Ramos (cell line): Measurements from ENCODE around the gene DENND4A.

Experiments used
- in situ Hi-C: fragments of 300-500 bp; cut with MboI; formaldehyde crosslinking; loops from one replicate; pipeline ENCODE4 v1.14.3; 2022; ENCODE audit warnings: low sequenced_read_pairs; ENCODE audit not compliant: unreplicated experiment

The DENND4A gene

DNA sequence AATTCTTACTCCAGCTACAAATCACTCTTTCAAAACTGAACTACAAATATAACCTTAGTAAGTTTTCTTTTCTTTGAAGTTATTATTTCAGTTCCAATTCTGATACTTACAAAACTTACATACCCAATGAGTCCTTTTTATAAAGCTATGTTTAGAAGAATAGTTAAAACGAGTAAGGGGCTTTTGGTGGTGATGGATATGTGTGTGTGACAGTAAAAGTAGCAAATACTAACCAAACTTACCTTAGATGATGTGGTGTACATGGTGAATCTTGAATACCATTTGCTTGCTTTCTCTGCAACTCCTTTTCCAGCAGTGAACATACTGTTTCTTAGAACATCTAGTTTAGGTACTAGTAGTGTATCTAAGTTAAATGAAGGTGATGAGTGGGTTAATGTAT, 101.9 kb downstream of the DENND4A start:
- in situ Hi-C loops = no loop called here

DNA sequence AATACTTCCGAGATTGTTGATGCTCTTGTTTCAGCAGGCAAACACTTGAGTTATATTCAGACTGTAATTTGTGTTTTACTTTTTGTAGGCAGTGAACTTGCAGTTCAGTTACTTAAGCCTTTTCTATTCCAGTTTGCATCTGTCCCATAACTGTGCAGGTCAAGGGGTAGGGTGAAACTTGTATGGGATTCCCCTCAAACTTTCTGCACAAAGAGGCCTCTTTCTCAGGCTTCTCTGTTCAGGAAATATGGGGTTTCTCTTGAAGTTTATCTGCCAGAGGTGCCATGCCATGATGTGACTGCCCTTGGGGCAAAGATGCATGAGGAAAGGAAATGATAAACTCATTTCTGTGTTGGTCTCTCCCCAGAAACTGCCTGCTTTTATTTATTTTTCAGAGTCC, 103.6 kb downstream of the DENND4A start:
- in situ Hi-C loops = no loop called here

DNA sequence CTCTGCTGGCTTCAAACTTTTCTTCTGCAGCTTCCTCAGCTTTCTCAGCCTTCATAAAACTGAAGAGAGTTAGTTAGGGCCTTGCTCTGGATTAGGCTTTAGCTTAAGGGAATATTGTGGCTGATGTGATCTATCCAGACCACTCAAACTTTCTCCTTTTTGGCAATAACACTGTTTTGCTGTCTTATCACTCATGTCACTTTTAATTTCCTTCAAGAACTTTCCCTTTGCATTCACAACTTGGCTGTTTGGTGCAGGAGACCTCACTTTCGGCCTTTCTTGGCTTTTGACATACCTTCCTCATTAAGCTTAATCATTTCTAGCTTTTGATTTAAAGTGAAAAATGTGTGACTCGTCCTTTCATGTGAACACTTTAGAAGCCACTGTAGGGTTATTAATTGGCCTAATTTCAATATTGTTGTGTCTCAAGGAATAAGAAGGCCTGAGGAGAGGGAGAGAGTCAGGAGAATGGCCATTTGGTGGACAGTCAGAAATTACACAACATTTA, 109.6 kb downstream of the DENND4A start:
- in situ Hi-C loops = no loop called here

DNA sequence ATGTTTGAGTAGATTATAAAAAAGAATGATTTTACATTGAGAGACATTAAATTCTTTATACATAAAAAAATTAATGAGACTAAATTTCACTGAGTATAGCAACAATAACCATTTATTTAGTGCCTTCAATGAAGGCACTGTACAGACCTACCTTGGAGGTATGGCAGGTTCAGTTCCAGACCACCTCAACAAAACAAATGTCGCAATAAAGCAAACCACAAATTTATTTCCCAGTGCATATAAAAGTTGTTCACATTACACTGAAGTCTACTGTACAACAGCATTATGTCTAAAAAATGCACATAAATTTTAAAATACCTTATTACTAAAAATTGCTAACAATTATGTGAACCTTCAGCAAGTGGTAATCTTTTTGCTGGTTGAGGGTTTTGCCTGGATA, 111.5 kb downstream of the DENND4A start:
- in situ Hi-C loops = no loop called here

DNA sequence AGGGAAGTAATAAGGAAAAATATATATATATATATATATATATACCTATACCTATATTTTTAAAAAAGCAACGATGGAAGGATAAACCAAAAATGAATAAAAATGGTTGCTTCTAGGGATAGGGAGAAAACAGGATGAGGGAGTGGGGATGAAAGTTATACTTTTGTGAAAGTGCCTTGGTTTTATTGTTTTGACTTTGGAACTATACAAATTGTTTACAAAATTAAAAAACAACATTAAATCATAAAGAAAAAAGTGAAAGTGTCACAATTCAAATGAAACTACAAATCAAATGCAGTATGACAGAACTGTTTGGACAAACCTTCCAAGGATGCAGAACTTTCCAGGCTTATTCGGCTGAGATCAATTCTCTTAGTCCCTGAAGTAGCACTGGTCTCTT, 116.0 kb downstream of the DENND4A start:
- in situ Hi-C loops = no loop called here

DNA sequence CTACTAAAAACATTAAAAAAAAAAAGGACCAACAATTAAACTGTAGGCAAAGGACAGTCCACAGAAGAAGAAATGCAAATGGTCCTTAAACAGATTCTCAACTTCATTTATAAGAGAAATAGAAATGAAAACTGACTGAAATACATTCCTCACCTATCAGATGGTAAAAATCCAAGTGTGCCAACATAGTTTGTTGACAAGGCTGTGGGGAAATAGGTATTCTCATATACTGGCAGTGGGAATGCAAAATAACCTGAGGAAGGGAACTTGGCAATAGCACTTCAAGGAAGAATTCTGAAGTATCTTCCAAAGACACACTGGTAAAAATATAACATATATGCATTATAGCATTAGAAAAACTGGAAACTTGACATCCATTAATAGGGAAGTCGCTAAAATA, 116.5 kb downstream of the DENND4A start:
- in situ Hi-C loops = no loop called here

DNA sequence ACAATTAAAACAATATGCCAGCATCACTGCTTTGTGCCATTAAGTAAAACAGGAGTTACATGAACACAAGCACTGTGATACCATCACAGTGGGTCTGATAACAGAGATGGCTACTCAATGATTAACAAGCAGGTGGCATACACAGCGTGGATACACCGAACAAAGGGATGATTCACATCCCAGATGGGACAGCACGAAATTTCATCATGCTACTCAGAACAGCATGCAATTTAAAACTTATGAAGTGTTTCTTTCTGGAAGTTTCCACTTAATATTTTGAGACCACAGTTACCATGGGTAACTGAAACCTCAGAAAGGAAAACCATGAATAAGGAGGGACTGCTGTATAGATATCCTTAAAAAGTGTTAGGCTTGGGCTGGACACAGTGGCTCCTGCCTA, 125.8 kb downstream of the DENND4A start:
- in situ Hi-C loops = no loop called here

DNA sequence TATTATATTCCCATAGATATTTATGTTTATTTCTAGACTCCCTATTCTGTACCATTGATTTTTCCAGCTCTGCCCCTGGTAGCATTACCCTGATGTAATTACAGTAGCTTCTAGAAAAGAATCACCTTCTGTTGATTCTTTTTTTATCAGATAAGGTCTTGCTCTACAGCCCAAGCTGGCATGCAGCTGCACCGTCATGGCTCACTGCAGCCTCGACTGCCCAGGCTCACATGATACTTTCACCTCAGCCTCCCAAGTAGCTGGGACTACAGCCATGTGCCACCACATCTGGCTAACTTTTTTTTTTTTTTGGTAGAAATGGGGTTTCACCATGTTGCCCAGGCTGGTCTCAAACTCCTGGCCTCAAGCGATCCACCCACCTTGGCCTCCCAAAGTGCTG, 128.6 kb downstream of the DENND4A start:
- in situ Hi-C loops = no loop called here

DNA sequence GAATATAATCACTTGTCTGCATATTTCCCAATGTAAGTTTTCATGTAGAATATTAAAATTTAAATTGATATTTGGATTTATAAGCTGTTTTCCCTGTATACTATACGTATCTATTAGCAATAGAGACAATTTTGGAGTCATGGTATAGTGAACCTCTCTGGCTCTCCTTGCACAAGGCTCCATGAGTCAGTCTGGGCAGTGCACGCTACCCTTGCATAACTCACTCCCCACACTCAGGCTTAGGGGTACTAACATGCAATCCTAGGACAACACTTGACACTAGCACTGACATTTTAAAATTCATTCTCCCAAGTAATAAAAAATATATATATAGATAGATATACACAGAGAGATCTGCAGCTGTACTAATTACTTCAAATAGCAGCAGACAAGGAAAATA, 131.2 kb downstream of the DENND4A start:
- in situ Hi-C loops = no loop called here

DNA sequence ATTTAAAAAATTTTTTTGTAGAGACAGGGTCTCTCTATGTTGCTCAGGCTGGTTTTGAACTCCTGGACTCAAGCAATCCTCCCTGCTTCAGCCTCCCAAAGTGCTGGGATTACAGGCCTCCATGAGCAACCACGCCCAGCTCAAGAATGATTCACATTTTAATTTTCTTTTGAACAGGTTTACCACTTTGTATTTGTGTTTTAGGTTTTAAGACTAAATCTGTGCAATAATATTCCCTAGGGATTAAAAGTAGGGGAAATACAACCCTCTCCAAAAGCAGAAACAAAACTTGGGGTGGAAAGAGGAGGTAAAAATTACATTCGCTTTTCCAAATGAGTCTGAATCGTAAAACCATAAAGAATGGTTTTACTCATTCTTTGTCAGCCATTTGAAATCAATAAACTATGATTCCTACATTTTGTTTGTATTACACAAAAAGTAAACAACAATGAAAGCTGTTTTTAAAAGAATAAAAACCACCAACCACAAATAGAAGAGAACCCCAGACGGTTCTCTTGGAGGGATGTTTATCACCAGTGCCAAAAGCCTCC, 132.5 kb downstream of the DENND4A start:
- in situ Hi-C loops = no loop called here

DNA sequence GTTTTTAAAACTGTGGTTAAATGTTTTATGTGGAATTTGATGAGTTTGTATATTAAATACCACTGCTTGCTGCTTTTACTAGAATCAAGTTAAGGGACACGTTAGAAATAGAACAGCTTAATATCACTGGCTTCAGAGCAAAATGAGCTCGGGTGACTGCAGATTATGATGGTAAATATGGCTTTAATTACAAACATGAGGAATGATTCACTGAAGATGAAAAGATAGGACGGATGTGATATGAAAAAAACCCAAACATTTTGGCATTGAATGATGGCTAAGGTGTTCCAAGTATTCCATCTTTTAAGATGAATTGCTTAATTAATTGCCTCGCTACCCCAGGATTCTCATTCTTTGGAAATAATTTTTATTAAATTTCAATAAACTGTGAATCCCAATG, 136.6 kb downstream of the DENND4A start:
- in situ Hi-C loops = no loop called here

DNA sequence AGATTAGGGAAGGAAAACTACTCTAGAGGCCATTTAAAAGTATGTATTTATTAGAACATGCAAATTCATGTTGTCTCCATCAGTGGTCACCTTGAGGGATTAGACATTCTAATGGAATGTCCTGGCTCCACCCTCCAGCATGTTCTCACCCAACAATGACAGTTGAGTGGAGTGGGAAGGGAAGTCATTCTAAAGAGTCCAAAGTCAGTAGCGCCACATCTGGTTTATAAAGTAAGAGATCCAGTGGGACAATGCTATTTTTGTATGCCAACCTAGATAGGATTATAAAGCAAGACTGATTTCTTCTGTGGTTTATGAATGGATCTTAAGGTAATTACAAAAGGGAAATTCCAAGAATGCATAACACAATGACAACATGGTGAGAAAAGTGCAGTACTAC, 137.1 kb downstream of the DENND4A start:
- in situ Hi-C loops = no loop called here

DNA sequence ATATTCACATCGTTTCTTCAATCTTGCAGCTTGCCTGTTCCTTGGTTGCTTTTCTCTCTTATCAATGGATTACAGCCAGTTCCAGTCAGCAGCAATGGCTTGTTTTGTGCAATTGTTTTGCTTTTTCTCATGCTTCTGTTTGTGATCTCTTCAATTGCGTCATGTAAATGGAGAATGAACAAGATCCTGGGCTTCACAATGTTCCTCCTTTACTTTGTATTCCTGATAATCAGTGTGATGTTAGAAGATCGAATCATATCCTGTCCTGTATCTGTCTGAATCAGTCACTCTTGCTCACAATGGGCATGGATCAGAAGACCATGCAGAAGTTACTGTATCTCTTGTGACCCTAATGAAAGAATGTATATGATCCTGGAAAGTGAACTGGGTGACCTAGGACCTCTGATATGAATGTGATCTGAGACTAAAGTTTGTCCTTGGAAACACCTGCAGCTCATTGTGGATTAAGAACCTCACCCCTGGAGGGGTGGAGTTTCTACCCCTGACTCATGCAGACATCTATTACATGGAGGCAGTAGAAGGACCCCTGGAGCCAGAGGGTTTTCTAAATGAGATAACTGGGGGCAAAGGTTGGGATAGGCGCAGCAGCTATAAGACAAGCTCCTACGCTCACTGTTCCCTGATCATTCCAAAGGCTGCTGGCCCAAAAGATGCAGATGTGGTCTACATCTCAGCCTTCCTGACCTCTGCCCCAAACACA, 138.1 kb downstream of the DENND4A start:
- in situ Hi-C loops = no loop called here

DNA sequence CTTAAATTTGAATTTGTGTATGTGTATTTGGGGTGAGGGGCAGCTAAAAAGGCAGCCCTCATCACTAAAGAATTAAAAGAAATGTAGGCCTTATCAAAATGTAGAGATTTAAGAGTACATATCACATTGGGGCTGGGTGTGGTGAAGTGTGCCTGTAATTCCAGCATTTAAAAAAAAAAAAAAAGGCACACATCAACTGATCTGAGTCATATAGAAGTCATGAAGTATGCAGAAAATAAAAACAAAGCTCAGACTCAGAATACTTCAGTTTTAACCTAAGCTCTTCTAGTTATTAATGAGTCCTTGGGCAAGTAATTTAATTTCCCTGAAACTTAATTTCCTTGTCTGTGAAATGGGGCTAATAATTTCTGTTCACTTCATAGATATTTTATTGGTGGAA, 138.8 kb downstream of the DENND4A start:
- in situ Hi-C loops = no loop called here

DNA sequence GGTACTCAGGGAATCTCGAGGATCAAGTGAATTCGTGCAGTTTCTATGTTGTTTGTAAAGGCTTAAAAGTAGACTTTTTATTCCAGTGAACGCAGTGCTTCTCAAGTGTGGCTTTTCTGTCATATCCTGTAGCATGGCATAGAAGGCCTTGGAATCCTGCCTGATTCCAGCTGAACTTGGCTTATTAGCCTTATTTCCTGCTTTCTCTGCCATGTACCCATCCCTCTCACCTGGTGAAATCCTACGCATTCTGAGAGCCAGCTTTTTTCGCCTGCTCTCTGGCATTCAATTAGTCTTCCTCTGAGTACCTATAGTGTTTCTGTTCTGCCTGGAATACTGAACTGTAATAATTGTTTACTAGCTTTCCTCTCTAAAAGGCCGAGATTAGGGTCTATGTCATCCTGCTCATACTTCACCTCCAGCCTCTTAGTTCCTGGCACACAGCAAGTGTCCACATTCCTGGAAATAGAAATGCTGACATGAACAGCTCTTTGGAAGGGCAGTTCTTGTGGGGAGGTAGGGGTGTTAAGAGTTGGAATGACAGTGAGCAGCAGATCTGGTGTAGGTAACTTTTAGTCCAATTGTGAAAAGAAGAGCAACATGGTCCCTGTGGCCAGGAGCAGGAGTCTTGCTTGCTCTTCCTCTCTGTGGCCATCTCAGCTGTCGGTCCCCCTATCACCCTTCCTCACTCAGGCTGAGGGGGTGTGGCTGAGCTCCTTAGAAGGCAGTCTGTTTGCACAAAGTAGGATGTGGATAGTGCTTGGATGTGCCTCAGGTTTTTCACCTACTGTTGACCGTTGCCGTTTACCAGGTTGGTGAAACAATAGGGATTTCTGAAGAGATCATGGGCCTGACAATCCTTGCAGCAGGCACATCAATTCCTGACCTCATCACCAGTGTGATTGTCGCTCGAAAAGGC, 140.0 kb downstream of the DENND4A start:
- in situ Hi-C loops = no loop called here

DNA sequence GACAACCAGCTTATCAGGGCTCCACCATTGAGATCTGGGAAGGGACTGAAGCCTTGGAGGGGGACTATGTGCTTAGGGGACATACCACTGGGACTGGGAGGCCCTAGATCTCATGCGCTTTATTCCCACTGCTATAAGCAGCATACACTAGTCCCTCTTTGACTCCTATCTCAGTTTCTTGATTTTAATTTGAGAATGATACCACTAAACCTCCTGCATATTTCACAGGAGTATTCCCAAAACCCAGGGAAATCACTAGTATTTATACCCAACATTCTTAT, 141.1 kb downstream of the DENND4A start:
- in situ Hi-C loops = no loop called here

DNA sequence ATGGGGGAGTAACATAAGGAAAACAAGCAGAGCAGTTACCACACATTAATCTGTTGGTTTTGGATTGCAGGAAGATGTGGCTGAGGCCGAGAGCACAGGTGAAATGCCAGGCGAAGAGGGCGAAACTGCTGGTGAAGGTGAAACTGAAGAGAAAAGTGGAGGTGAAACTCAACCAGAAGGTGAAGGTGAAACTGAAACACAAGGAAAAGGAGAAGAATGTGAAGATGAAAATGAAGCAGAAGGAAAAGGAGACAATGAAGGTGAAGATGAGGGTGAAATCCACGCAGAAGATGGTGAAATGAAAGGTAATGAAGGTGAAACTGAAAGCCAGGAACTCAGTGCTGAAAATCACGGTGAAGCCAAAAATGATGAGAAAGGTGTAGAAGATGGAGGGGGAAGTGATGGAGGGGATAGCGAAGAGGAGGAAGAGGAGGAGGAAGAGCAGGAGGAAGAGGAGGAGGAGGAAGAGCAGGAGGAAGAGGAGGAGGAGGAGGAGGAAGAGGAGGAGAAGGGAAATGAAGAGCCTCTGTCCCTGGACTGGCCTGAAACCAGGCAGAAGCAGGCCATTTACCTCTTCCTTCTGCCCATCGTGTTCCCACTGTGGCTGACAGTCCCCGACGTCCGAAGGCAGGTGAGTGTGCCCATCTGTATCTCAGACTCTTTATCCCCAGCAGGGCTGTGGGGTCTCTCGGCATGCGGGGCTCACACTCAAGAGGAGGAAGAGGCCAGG, 141.6 kb downstream of the DENND4A start:
- in situ Hi-C loops = no loop called here

DNA sequence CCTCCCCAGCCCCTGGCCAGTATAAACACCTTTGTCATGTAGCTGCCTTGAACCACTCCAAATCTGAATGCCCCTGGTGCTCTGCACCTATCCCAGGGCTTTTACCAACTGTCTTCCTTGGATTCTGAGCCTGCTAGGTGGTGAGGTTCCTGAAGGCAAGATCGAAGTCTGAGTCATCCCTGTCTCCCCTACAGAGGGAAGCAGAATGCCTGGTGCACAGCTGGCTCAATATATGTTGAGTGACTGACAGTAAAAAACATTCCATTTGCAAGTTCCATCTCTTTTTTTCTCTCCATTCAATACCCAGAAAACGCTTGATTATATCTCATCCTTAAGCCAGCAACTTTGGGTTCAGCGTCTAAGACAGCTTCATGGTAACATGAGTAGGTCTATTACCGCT, 145.6 kb downstream of the DENND4A start:
- in situ Hi-C loops = loop anchor here (25.0 kb wide), 1 partner anchor 641 kb away; the partner anchor contains the start of gene DIS3L

DNA sequence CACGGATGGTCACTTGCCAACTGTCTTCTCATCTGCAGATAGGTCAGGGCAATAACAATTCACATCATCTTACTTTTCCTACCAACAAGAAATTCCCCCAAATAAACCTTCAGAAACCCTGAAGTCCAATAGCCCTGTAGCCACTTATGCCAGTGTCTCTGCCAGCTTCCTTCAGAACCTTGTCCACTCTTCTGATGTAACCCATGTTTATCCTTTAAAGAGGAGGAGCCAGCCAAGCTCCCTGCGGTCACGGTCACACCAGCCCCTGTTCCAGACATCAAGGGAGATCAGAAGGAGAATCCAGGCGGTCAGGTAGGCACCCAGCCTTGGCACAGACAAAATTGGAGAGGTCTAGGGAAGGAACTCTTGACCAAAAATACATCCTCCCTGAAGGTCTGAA, 146.7 kb downstream of the DENND4A start:
- in situ Hi-C loops = loop anchor here (25.0 kb wide), 1 partner anchor 642 kb away; the partner anchor contains the start of gene DIS3L

DNA sequence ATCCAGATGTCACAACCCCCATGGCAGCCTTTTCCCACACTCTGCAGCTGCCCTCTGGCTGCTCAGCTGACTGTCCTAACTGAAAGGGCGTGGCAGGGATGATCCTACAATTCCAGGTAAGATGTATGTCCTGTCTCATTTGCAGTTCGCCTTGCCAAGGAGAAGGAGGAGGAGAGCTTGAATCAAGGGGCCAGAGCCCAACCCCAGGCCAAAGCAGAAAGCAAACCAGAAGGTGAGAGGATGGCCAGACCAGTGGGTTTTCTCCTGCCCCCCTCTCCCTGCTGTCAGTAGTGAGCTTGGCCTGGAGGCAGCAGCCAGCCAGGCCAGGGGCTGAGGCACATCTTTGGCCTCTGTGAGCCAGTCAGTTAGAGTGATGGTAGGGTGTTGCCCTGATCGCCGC, 147.8 kb downstream of the DENND4A start:
- in situ Hi-C loops = loop anchor here (5.0 to 25.0 kb wide), 2 partner anchors 208 to 643 kb away; partner anchors contain the start of gene DIS3L
